AG10803 (cell line): Measurements from ENCODE around the gene SPAAR.
A peak's percentile ranks its signal among the peaks of the same experiment; 100 is the strongest.
"Not testable (repeated sequence)": the region's sequence is repeated elsewhere in the genome, so short reads cannot be mapped to it uniquely, and the experiment has no call there.

Experiments
- DNase-seq: peaks from one replicate; pipeline ENCODE4 v3.0.0; 2010; ENCODE audit warnings: low read depth
- H3K4me3 ChIP-seq: 2 replicates; pipeline ENCODE4 v1.5.1; 2011; ENCODE audit warnings: mild to moderate bottlenecking, low read length, control low read depth
- CTCF ChIP-seq: conservative IDR thresholded peaks from 2 replicates; pipeline ENCODE4 v1.5.1; 2011; ENCODE audit warnings: mild to moderate bottlenecking, low read length, control low read depth, inconsistent platforms

Gene SPAAR

GRCh38 chr9:35868933-35869332, 40.4 kb upstream of the SPAAR start:
- TF ChIP-seq CTCF, result no peak
- no peak for DNase-seq
- H3K4me3 ChIP-seq, result no peak overlapping the region

GRCh38 chr9:35869621-35870216, 39.6 kb upstream of the SPAAR start:
- DNase-seq, result no peak
- no peak overlapping the region for H3K4me3 ChIP-seq
- TF ChIP-seq CTCF, result no peak

DNA sequence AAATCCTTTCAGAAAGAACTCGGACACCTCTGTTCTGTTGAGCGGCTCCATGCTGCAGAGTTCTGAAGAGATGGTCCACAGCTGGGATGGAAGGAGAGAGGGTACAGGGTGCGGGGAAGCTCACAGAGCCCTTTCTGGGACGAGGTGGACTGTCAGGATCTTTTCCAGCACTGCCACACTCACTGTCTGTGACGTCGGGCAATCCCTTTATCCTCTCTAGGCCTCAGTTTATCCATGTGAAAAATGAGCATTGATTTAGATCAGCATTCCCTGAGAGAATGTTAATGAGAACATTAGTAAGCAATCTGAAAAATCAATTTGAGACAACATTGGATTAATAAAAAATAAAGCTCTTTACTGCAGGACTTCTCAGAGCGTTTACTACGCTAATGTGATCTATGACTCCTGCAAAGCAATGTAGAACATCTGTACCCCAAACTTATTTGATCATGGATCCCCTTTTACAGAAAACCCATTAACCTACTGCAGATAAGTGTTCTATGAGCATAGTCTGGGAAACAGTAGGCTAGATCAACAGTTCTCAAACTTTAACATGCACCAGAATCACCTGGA, 38.9 kb upstream of the SPAAR start, which contains the start of gene OR13J1:
OR13J1 (minus strand) TSS at position 51 of the 573 bp plus-strand sequence; CDS start at position 51, 0 bp downstream.
- H3K4me3 ChIP-seq, result no peak within 1 kb of the TSS
- TF ChIP-seq CTCF, result no peak
- no peak for DNase-seq

DNA sequence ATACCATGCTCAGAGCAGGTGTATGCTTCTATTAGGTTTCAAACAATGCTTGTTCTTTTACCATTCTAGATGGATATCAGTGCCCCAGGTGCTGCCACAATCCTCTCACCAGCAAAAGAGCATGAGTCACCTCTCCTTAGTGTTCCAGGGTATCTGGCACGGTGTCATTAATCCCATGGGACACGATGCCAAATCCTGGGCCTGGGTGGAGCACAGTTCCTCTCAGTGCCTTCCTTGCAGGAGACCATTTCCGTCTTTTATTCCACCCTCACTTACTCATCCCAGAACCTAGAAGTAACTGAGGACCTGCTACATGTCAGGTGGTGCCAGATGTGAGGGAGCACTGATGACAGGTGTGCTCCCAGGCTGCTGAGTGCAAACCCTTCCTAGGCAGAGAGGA, 37.7 kb upstream of the SPAAR start:
- no peak for TF ChIP-seq CTCF
- no peak for DNase-seq
- H3K4me3 ChIP-seq, result no peak overlapping the region

DNA sequence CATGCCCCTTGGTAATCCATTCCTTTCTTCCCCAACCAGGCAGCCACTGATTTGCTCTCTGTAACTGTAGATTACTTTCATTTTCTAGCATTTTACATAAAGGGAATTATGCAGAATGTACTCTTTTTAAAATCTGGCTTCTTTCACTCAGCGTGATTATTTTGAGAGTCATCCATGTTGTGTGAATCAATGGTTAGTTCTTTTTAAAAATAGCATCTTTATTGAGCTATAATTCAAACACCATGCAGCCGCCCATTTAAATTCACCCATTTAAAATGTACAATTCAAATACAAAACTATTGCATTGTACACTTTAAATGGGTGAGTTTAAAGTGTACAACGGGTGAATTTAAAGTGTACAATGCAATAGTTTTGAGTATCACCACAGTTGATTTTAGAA, 36.8 kb upstream of the SPAAR start:
- no peak for DNase-seq
- no peak for TF ChIP-seq CTCF
- H3K4me3 ChIP-seq, result no peak overlapping the region

GRCh38 chr9:35882263-35882848, 26.9 kb upstream of the SPAAR start:
- no peak overlapping the region; the same call in 1 of the 2 replicates for H3K4me3 ChIP-seq
- peak; percentile 74 for DNase-seq
- TF ChIP-seq CTCF, result peak; percentile 100

DNA sequence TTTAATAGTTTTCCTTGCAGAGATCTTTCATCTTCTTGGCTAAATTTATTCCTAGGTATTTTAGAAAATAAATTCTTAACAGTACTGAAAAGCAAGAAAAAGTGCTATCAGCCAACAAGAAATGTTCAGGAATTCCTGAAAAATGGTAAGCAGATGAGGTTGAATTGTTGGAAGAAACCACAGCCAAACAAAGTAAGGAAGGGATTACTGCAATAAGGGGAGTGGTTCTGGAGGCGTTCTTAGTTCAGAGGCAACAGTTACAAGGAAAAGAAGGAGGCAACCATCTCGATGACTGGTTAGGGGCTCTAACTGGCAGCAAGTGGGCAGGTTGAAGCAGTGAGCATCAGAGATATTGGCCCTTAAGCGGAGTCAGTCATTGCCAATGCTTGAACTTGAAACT, 26.3 kb upstream of the SPAAR start:
- no peak overlapping the region for H3K4me3 ChIP-seq
- no peak for TF ChIP-seq CTCF
- DNase-seq, result peak; percentile 79

GRCh38 chr9:35884908-35885307, 24.4 kb upstream of the SPAAR start:
- DNase-seq, result not testable (repeated sequence)

More at GRCh38 chr9:35884908-35885307, 24.4 kb upstream of the SPAAR start:
- H3K4me3 ChIP-seq, result not testable (repeated sequence)
